Prostate gland (tissue), 2 donors: Measurements from ENCODE around the gene GABRG3.

Experiments
- POLR2A ChIP-seq: fragments of 450-650 bp; IDR thresholded peaks from one replicate; pipeline ENCODE4 v1.6.1; 2016; ENCODE audit warnings: antibody characterized with exemption, mild to moderate bottlenecking
- POLR2AphosphoS5 ChIP-seq: sonication (generic); formaldehyde crosslinking; IDR thresholded peaks from one replicate; pipeline ENCODE4 v1.6.1; 2017; ENCODE audit warnings: antibody characterized with exemption
- TF ChIP-seq, protein P1 (sequence below), 4 experiments: fragments of 200-600 bp in 2 of 4; fragments of 450-650 bp in 2 of 4; sonication (generic) in 2 of 4; IDR thresholded peaks; 1 replicate in 3 of 4; 2 replicates in 1 of 4; pipeline ENCODE4 v1.5.1; 2016 to 2019; ENCODE audit warnings: antibody characterized with exemption in 4 of 4, mild to moderate bottlenecking in 2 of 4, moderate library complexity in 2 of 4

DNA sequence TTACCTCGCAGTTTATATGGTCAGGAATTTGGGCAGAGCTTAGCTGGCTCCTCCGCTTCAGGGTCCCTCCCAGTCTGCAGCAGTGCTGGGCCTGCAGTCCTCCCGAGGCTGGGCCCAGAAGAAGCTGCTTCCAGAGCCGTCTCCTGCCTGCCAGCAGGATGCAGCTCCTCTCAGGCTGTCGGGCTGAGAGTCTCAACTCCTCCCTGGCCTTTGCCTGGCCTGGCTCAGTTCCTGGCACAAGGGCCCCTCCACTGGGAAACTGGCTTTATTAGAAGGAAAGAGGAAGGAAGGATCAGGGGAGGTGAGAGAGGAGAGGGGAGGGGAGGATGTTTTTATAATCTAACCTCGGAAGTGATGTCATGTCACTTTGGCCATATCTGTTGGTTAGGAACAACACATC is 72.8 kb downstream of the GABRG3 start:
- TF ChIP-seq, protein P1, sequence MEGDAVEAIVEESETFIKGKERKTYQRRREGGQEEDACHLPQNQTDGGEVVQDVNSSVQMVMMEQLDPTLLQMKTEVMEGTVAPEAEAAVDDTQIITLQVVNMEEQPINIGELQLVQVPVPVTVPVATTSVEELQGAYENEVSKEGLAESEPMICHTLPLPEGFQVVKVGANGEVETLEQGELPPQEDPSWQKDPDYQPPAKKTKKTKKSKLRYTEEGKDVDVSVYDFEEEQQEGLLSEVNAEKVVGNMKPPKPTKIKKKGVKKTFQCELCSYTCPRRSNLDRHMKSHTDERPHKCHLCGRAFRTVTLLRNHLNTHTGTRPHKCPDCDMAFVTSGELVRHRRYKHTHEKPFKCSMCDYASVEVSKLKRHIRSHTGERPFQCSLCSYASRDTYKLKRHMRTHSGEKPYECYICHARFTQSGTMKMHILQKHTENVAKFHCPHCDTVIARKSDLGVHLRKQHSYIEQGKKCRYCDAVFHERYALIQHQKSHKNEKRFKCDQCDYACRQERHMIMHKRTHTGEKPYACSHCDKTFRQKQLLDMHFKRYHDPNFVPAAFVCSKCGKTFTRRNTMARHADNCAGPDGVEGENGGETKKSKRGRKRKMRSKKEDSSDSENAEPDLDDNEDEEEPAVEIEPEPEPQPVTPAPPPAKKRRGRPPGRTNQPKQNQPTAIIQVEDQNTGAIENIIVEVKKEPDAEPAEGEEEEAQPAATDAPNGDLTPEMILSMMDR (IDR thresholded peaks at IDR 0.05) = no peak
- no peak for TF ChIP-seq POLR2AphosphoS5
- no peak for TF ChIP-seq POLR2A
